Calu3 (cell line): ENCODE results near the gene STIMATE. TPM values are rescaled to one million over a fixed set of nuclear protein-coding genes. Genes with fewer than 3 reads are reported as not detected.

Experiments
- BruUV-seq: library from RNA; stranded (reverse); fragments of 400-500 nt; replicated peaks from 2 replicates; lab custom pipeline; 2021; lab: Mats Ljungman, UMichigan
- CTCF ChIA-PET: fragments of 300-600 bp; sonication (Branson Sonifier 250); formaldehyde crosslinking; loops from one replicate; lab custom pipeline; 2022; ENCODE audit warnings: antibody characterized with exemption; lab: Charles Lee
- DNase-seq: peaks from one replicate; pipeline ENCODE4 v3.0.0; 2022
- H3K27ac Mint-ChIP-seq: one replicate; pipeline ENCODE4 v1.8.0; 2022; ENCODE audit warnings: mixed read lengths; ENCODE audit not compliant: unreplicated experiment
- H3K27me3 Mint-ChIP-seq: one replicate; pipeline ENCODE4 v1.8.0; 2022; ENCODE audit warnings: mixed read lengths; ENCODE audit not compliant: unreplicated experiment
- H3K36me3 Mint-ChIP-seq: one replicate; pipeline ENCODE4 v1.8.0; 2022; ENCODE audit warnings: mild to moderate bottlenecking, moderate library complexity, mixed read lengths; ENCODE audit not compliant: insufficient read depth, unreplicated experiment
- H3K4me1 Mint-ChIP-seq: one replicate; pipeline ENCODE4 v1.8.0; 2022; ENCODE audit warnings: mild to moderate bottlenecking, low read depth, mixed read lengths; ENCODE audit not compliant: unreplicated experiment
- H3K4me3 Mint-ChIP-seq: one replicate; pipeline ENCODE4 v1.8.0; 2022; ENCODE audit warnings: mild to moderate bottlenecking, low read depth, moderate library complexity, mixed read lengths; ENCODE audit not compliant: unreplicated experiment
- H3K9me3 Mint-ChIP-seq: one replicate; pipeline ENCODE4 v1.8.0; 2022; ENCODE audit warnings: low read depth, mixed read lengths; ENCODE audit not compliant: unreplicated experiment
- CTCF ChIP-seq: fragments of 200-600 bp; IDR thresholded peaks from one replicate; pipeline ENCODE4 v1.8.0; 2022; ENCODE audit warnings: antibody characterized with exemption; ENCODE audit not compliant: unreplicated experiment
- intact Hi-C: fragments of 100-400 bp; cut with micrococcal nuclease; formaldehyde crosslinking; loops from one replicate; pipeline ENCODE4 v1.10.0; 2022; ENCODE audit not compliant: unreplicated experiment
- total RNA-seq: library from RNA; stranded (reverse); gene quantifications from 2 replicates; pipeline ENCODE4 v1.2.3, GENCODE V29; 2022

Gene STIMATE
- total RNA-seq, 1 experiment from 2014 or later = 11.7 TPM

DNA sequence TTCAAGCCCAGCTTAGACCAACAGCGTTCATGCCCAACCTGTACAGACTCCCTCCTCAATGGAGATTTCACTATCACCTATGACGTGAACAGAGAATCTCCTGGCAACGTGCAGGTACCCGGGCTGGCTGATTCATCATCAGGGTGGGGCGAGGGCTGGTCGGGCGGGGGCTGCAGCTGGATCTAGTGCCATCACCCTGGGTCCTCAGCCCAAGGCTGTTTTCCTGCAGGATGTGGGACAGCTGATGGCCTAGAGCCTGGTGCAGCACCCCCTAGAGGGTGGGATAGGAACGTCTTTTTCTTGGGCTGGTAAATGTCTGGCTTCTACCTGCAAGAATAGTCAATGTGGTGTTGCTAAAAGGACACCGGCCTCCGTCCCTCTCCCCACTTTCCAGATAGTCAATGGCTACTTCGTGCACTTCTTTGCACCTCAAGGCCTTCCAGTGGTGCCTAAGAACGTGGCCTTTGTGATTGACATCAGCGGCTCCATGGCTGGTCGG lies 98.3 kb downstream of the STIMATE start:
- H3K4me3 Mint-ChIP-seq = no peak overlapping the region
- CTCF ChIA-PET = interaction anchor here (0.6 kb wide), 1 partner anchor 285 kb away, joined by 4 read pairs; no protein-coding TSS in a partner anchor
- peak; percentile 73 for TF ChIP-seq CTCF
- H3K27ac Mint-ChIP-seq = no peak overlapping the region
- no peaks in the 10 kb centered on the region for H3K36me3 Mint-ChIP-seq
- intact Hi-C loops = no loop called here
- DNase-seq = peak; percentile 60
- H3K27me3 Mint-ChIP-seq = peaks cover under 1% of the 10 kb centered on the region
- no peaks in the 10 kb centered on the region for H3K9me3 Mint-ChIP-seq
- H3K4me1 Mint-ChIP-seq = no peaks in the 10 kb centered on the region
- BruUV-seq = no TSS peak

GRCh38 chr3:52798376-52798977 lies 98.9 kb downstream of the STIMATE start:
- Mint-ChIP-seq H3K36me3 (no peaks in the 10 kb centered on the region), H3K27ac (no peak overlapping the region), H3K4me1 (no peaks in the 10 kb centered on the region), H3K9me3 (no peaks in the 10 kb centered on the region), H3K4me3 (no peak overlapping the region), H3K27me3 (peaks cover 6% of the 10 kb centered on the region)
- CTCF ChIA-PET = interaction anchor here (0.6 kb wide), 1 partner anchor 285 kb away, joined by 4 read pairs; no protein-coding TSS in a partner anchor
- intact Hi-C loops = no loop called here
- no peak for DNase-seq
- BruUV-seq = no TSS peak
- TF ChIP-seq CTCF = no peak

DNA sequence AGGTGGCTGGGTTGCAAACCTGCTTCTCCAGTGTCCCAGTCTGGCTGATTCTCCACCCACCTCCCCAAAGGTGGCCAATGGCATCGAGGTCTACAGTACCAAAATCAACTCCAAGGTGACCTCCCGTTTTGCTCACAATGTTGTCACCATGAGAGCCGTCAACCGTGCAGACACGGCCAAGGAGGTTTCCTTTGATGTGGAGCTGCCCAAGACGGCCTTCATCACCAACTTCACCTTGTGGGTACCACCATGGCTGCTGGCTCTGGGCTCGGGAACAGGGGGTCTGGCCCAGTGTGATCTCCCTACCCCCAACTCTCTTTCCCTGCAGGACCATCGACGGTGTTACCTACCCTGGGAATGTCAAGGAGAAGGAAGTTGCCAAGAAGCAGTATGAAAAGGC lies 100.9 kb downstream of the STIMATE start:
- H3K27ac Mint-ChIP-seq = no peak overlapping the region
- no TSS peak for BruUV-seq
- H3K36me3 Mint-ChIP-seq = no peaks in the 10 kb centered on the region

DNA sequence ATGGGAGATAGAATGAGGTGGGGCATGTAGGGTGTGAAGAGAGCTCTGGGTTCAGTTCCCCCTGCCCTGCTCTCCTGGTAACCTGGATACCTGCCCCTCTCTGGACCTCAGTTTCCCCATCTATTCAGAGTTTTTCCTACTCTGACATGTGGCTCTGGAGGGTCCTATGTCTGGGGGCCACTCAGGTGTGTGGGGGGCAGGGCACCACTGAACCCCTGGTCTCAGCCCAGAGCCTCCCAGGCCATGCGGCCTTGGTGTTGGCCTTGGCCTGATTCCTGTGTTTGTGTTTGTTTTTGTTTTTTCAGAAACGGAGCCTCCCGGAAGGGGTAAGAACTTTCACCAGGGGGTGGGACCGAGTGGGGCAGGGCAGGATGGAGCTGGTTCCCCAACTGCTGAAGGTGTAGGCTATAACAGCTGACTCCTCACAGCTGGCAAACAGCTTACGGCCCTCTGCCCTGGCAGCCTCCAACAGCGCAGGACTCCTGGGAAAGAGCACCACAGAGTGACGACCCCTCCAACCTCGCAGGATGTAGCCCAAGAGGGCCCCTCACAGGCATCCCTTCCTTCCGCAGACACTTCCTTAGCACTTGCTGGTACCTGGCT lies 101.9 kb downstream of the STIMATE start:
- CTCF ChIA-PET = no interaction called here
- BruUV-seq = no TSS peak
- no peak overlapping the region for H3K4me3 Mint-ChIP-seq
- no peaks in the 10 kb centered on the region for H3K9me3 Mint-ChIP-seq
- H3K4me1 Mint-ChIP-seq = no peaks in the 10 kb centered on the region
- no peaks in the 10 kb centered on the region for H3K36me3 Mint-ChIP-seq
- no peak for TF ChIP-seq CTCF
- H3K27me3 Mint-ChIP-seq = peaks cover 33% of the 10 kb centered on the region
- H3K27ac Mint-ChIP-seq = no peak overlapping the region
- no peak for DNase-seq
- intact Hi-C loops = no loop called here

More for the DNA sequence above, 100.9 kb downstream of the STIMATE start:
- Mint-ChIP-seq H3K27me3 (peaks cover 23% of the 10 kb centered on the region), H3K9me3 (no peaks in the 10 kb centered on the region), H3K4me3 (no peak overlapping the region), H3K4me1 (no peaks in the 10 kb centered on the region)
- TF ChIP-seq CTCF = no peak
- DNase-seq = no peak
- intact Hi-C loops = no loop called here
- CTCF ChIA-PET = no interaction called here
